Sigmoid colon (tissue), 7 donors: ENCODE measurements around the gene PRRT1B. TPM values are rescaled to one million over a fixed set of nuclear protein-coding genes. Genes with fewer than 3 reads are reported as not detected.

ENCODE experiments used
- DNase-seq: peaks from one replicate; pipeline ENCODE4 v3.0.0-alpha.2; 2019
- H3K27ac ChIP-seq, 4 donors: fragments of 200-600 bp; sonication (generic); one replicate each; pipeline ENCODE4 v1.5.1; 2016 to 2019; ENCODE audit warnings: mild to moderate bottlenecking in 1 of 4
- H3K27me3 ChIP-seq, 3 donors: fragments of 200-600 bp; sonication (generic); one replicate each; pipeline ENCODE4 v1.5.1; 2019; ENCODE audit warnings: mild to moderate bottlenecking in 1 of 3
- H3K36me3 ChIP-seq, 4 donors: fragments of 200-600 bp; sonication (generic); one replicate each; pipeline ENCODE4 v1.5.1; 2016 to 2019
- H3K4me1 ChIP-seq, 4 donors: fragments of 200-600 bp; sonication (generic); one replicate each; pipeline ENCODE4 v1.5.1; 2017 to 2019
- H3K4me3 ChIP-seq, 4 donors: fragments of 200-600 bp; sonication (generic); one replicate each; pipeline ENCODE4 v1.5.1; 2017 to 2019; ENCODE audit warnings: mild to moderate bottlenecking in 2 of 4, moderate library complexity in 1 of 4
- H3K9me3 ChIP-seq, 4 donors: fragments of 200-600 bp in 3 of 4; sonication (generic) in 3 of 4; one replicate each; pipeline versions ENCODE4 v1.5.1 to v1.6.1; 2013 to 2019
- EP300 ChIP-seq, 4 donors: sonication (generic); formaldehyde crosslinking; IDR thresholded peaks; one replicate each; pipeline ENCODE4 v1.6.1; 2017; ENCODE audit warnings: antibody characterized with exemption in 4 of 4
- POLR2A ChIP-seq, 2 donors: fragments of 450-650 bp; IDR thresholded peaks; one replicate each; pipeline ENCODE4 v1.6.1; 2016; ENCODE audit warnings: antibody characterized with exemption in 2 of 2, mild to moderate bottlenecking in 2 of 2, moderate library complexity in 2 of 2
- POLR2AphosphoS5 ChIP-seq, 4 donors: sonication (generic); formaldehyde crosslinking; IDR thresholded peaks; one replicate each; pipeline ENCODE4 v1.6.1; 2017; ENCODE audit warnings: antibody characterized with exemption in 4 of 4
- WGBS, 2 donors: extraction: QIAGEN DNeasy Blood & Tissue Kit; methylation state at CpG; one replicate each; pipeline ENCODE4 v1.1.7; 2013; 5-methylcytosine and 5-hydroxymethylcytosine counted together
- intact Hi-C: fragments of 100-400 bp; cut with DNase I; formaldehyde crosslinking; loops from one replicate; pipeline ENCODE4 v1.15.1; 2023
- polyA plus RNA-seq, 3 donors: library from polyadenylated mRNA; stranded (reverse); fragments of 200-250 nt; gene quantifications; one replicate each; pipeline ENCODE4 v1.2.3, GENCODE V29; 2013
- total RNA-seq, 4 donors: library from RNA; depleted of rRNA; stranded (reverse); fragments of >200 nt; gene quantifications; one replicate each; pipeline ENCODE4 v1.1.0, GENCODE V29; 2016
- TF ChIP-seq, protein P1 (sequence below), 4 experiments: fragments of 450-650 bp in 3 of 4; fragments of 200-600 bp in 1 of 4; IDR thresholded peaks; one replicate each; pipeline ENCODE4 v1.5.1; 2016 to 2019; ENCODE audit warnings: antibody characterized with exemption in 4 of 4, mild to moderate bottlenecking in 3 of 4, moderate library complexity in 2 of 4
- donor health status: healthy with polysubstance abuse.
- donor health status: Bipolar disorder and iron deficiency.
- donor health status: healthy.

Gene PRRT1B
- total and polyA plus RNA-seq, 7 donors, result 0.45 to 3.6 (median 1.4) TPM; not detected in 4

DNA sequence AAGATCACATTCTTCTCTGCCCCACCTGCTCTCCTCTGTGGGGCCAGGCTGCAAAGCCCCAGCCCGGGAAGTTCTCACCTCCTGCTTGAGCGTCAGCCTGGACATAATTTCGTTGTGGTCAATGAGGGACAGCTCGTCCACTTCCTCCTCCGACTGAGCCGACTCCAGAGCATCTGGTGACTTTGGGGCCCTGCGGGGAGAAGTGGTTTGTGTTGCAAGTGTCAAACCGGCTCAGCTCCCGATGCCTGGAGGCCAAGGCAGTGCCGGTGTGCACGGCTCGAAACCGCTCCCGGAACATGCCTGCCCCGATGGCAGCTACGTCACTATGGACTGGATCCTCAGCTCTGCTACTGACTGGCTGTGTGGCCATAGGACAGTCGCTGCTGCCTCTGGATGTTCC lies 52.8 kb downstream of the PRRT1B start:
- 68 to 91% methylated on average over 17 of the region's 17 CpGs for WGBS, 2 donors
- H3K27ac ChIP-seq, result no peak overlapping the region
- H3K4me3 ChIP-seq, result no peak overlapping the region
- intact Hi-C loops, result no loop called here
- H3K9me3 ChIP-seq, result no peaks in the 10 kb centered on the region
- DNase-seq, result peak; percentile 76
- H3K36me3 ChIP-seq, result peaks cover 35 to 89% (median 45%) of the 10 kb centered on the region in 4 donors
- no peaks in the 10 kb centered on the region for H3K4me1 ChIP-seq
- no peaks in the 10 kb centered on the region for H3K27me3 ChIP-seq
- TF ChIP-seq POLR2AphosphoS5 (IDR thresholded peaks at IDR 0.05) (no peak), EP300 (IDR thresholded peaks at IDR 0.05) (peak in 2 of 4 donors; percentile 21 to 51), POLR2A (IDR thresholded peaks at IDR 0.05) (no peak)
- TF ChIP-seq, protein P1, sequence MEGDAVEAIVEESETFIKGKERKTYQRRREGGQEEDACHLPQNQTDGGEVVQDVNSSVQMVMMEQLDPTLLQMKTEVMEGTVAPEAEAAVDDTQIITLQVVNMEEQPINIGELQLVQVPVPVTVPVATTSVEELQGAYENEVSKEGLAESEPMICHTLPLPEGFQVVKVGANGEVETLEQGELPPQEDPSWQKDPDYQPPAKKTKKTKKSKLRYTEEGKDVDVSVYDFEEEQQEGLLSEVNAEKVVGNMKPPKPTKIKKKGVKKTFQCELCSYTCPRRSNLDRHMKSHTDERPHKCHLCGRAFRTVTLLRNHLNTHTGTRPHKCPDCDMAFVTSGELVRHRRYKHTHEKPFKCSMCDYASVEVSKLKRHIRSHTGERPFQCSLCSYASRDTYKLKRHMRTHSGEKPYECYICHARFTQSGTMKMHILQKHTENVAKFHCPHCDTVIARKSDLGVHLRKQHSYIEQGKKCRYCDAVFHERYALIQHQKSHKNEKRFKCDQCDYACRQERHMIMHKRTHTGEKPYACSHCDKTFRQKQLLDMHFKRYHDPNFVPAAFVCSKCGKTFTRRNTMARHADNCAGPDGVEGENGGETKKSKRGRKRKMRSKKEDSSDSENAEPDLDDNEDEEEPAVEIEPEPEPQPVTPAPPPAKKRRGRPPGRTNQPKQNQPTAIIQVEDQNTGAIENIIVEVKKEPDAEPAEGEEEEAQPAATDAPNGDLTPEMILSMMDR (IDR thresholded peaks at IDR 0.05), result no peak

DNA sequence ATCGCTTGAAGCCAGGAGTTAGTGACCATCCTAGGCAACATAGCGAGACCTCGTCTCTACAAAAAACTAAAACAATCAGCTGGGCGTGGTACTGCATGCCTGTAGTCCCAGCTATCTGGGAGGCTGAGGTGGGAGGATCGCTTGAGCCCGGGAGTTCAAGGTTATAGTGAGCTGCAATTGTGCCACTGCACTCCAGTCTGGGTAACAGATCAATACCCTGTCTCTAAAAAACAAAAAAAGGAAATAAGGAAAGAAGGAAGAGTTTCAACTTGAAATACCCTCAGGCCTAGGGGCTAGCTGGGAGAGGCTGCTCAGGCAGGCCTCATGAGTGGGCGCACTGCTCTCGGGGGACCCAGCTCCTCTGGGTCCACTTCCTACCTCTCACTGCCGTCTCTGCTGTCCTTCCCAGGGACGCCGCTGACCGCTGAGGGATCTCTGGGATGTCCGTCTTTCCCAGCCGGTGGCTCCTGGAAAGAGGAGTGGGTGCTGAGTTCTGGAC lies 56.4 kb downstream of the PRRT1B start:
- TF ChIP-seq POLR2A (IDR thresholded peaks at IDR 0.05) (no peak), EP300 (IDR thresholded peaks at IDR 0.05) (no peak), POLR2AphosphoS5 (IDR thresholded peaks at IDR 0.05) (no peak)
- TF ChIP-seq, protein P1 (IDR thresholded peaks at IDR 0.05), result no peak
- Histone ChIP-seq H3K27ac (no peak overlapping the region), H3K4me3 (no peak overlapping the region), H3K36me3 (peaks cover 13 to 70% (median 30%) of the 10 kb centered on the region in 4 donors), H3K9me3 (no peaks in the 10 kb centered on the region), H3K27me3 (no peaks in the 10 kb centered on the region), H3K4me1 (peaks cover 0 to 6% (median 1%) of the 10 kb centered on the region in 4 donors)
- WGBS, 2 donors, result 94 to 95% methylated on average over 14 of the region's 14 CpGs
- DNase-seq, result no peak
- intact Hi-C loops, result loop anchor here (10.0 kb wide), 1 partner anchor 643 kb away; no protein-coding TSS in a partner anchor

DNA sequence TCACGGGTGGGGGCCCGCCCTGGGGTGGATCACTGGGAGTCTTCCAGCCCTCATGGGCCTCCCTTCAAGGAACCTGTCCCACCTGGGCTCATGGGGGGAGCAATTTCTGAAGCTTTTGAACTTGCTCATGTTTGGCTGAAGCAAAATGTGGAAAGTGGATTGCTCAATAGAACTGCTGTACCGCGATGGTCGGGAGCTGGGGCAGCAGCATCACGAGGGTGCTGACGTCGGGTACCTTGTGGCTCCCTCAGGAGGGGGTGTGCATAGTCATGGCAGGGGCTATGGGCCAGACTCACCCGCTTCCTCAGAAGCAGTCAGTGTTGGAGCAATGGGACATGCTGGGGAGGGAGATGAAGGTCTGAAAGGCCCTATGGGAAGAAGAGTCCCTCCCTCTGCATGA lies 57.9 kb downstream of the PRRT1B start:
- WGBS, 2 donors, result 90 to 91% methylated on average over 9 of the region's 9 CpGs
- Histone ChIP-seq H3K9me3 (no peaks in the 10 kb centered on the region), H3K36me3 (peaks cover under 1 to 56% (median 17%) of the 10 kb centered on the region in 4 donors), H3K4me3 (no peak overlapping the region), H3K27me3 (no peaks in the 10 kb centered on the region), H3K27ac (no peak overlapping the region), H3K4me1 (peaks cover 0 to 21% (median 16%) of the 10 kb centered on the region in 4 donors)
- no peak for TF ChIP-seq EP300 (IDR thresholded peaks at IDR 0.05)
- TF ChIP-seq POLR2A (IDR thresholded peaks at IDR 0.05), result no peak
- no peak for TF ChIP-seq POLR2AphosphoS5 (IDR thresholded peaks at IDR 0.05)
- TF ChIP-seq, protein P1 (IDR thresholded peaks at IDR 0.05), result no peak
- DNase-seq, result no peak
- intact Hi-C loops, result loop anchor here (10.0 kb wide), 1 partner anchor 642 kb away; no protein-coding TSS in a partner anchor

DNA sequence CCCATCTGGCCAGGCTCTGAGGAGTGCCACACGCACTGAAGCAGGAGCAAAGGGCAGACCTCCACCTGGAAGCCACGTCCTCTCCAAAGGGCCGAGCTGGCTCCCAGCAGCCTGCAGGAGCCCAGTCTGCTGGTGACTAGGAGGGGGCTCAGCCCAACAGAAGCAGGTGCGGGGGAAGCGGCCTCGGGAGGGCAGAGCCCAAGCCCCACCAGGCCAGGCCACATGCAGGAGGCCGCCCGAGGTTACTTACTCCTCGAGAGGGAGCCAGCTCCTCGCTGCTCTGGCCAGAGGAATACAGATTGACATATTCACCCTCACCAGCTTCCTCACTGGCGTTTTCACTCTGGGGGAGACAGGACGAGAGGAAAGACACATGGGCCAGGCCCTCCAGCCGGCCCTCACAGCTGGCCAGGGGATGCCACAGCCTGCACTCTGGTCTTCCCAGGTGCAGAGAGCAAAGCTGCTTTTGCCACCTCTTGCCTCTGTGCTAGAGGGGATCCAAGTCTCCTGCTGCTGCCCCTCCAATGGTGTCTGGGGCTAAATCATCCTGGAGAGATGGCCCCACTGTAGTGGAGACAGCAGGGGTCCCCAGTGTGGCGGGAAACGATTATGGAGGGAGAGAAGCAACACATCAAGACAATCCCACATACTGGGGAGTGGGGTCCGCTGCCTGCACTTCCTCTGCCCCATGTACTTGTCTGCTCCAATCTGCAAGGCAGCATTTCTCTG lies 58.6 kb downstream of the PRRT1B start:
- peaks cover 0 to 28% (median 22%) of the 10 kb centered on the region in 4 donors for H3K4me1 ChIP-seq
- 92 to 93% methylated on average over 16 of the region's 16 CpGs for WGBS, 2 donors
- no peak overlapping the region for H3K27ac ChIP-seq
- no peak overlapping the region for H3K4me3 ChIP-seq
- no peaks in the 10 kb centered on the region for H3K9me3 ChIP-seq
- intact Hi-C loops, result loop anchor here (10.0 kb wide), 1 partner anchor 641 kb away; no protein-coding TSS in a partner anchor
- TF ChIP-seq, protein P1 (IDR thresholded peaks at IDR 0.05), result no peak
- TF ChIP-seq POLR2A (IDR thresholded peaks at IDR 0.05), result no peak
- TF ChIP-seq POLR2AphosphoS5 (IDR thresholded peaks at IDR 0.05), result no peak
- no peak for TF ChIP-seq EP300 (IDR thresholded peaks at IDR 0.05)
- peaks cover 0 to 52% (median 16%) of the 10 kb centered on the region in 4 donors for H3K36me3 ChIP-seq
- no peak for DNase-seq
- H3K27me3 ChIP-seq, result no peaks in the 10 kb centered on the region
